Measurements from ENCODE around the gene KLF2.

Gene KLF2

GRCh38 chr19:16308081-16308480 lies 16.5 kb upstream of the KLF2 start:
- no peak for DNase-seq

- DNase-seq: no peak
Measured at GRCh38 chr19:16309643-16310042, 15.0 kb upstream of the KLF2 start.

GRCh38 chr19:16315825-16316505 lies 8.7 kb upstream of the KLF2 start:
- no peak for DNase-seq

GRCh38 chr19:16316506-16316882 lies 8.1 kb upstream of the KLF2 start:
- DNase-seq: no peak

GRCh38 chr19:16319481-16319880 lies 5.1 kb upstream of the KLF2 start:
- DNase-seq: no peak

GRCh38 chr19:16320987-16321386 lies 3.6 kb upstream of the KLF2 start:
- no peak for DNase-seq

GRCh38 chr19:16325161-16325527 lies 518 bp downstream of the KLF2 start:
- DNase-seq: no peak

- no peak for DNase-seq
Measured at GRCh38 chr19:16325641-16326400, 1.2 kb downstream of the KLF2 start.

- DNase-seq: no peak
Measured at GRCh38 chr19:16326401-16327168, 2.0 kb downstream of the KLF2 start.

- DNase-seq: no peak
Measured at GRCh38 chr19:16327169-16327475, 2.5 kb downstream of the KLF2 start.

- no peak for DNase-seq
Measured at GRCh38 chr19:16327501-16327900, 2.9 kb downstream of the KLF2 start.

- peak; percentile 63 for DNase-seq
Measured at GRCh38 chr19:16327911-16328823, 3.5 kb downstream of the KLF2 start.

- no peak for DNase-seq
Measured at GRCh38 chr19:16328824-16329482, 4.3 kb downstream of the KLF2 start.

- DNase-seq: no peak
Measured at GRCh38 chr19:16330368-16330801, 5.8 kb downstream of the KLF2 start.

- no peak for DNase-seq
Measured at GRCh38 chr19:16330806-16331690, 6.4 kb downstream of the KLF2 start.

GRCh38 chr19:16333001-16333586 lies 8.5 kb downstream of the KLF2 start:
- no peak for DNase-seq

GRCh38 chr19:16334411-16334810 lies 9.8 kb downstream of the KLF2 start:
- no peak for DNase-seq

- no peak for DNase-seq
Measured at GRCh38 chr19:16335226-16335625, 10.6 kb downstream of the KLF2 start.

- no peak for DNase-seq
Measured at GRCh38 chr19:16336571-16336970, 11.9 kb downstream of the KLF2 start.

- no peak for DNase-seq
Measured at GRCh38 chr19:16337809-16338469, 13.3 kb downstream of the KLF2 start.
